GM15510 (cell line): ENCODE results near the gene OR2V1.

Experiments
- POLR2A ChIP-seq: IDR thresholded peaks from 3 replicates; pipeline ENCODE4 v1.6.1; 2011; ENCODE audit warnings: borderline replicate concordance; ENCODE audit not compliant: insufficient read length; ENCODE audit errors: extremely low read depth

Gene OR2V1

GRCh38 chr5:181142054-181142453 is 11.1 kb upstream of the OR2V1 start:
- no peak for TF ChIP-seq POLR2A

GRCh38 chr5:181140766-181141165 is 9.8 kb upstream of the OR2V1 start:
- TF ChIP-seq POLR2A: no peak

GRCh38 chr5:181138258-181138657 is 7.3 kb upstream of the OR2V1 start:
- no peak for TF ChIP-seq POLR2A

GRCh38 chr5:181136361-181136955 is 5.5 kb upstream of the OR2V1 start:
- TF ChIP-seq POLR2A: no peak

- TF ChIP-seq POLR2A: no peak
Measured at GRCh38 chr5:181134259-181134658, 3.3 kb upstream of the OR2V1 start.

GRCh38 chr5:181133610-181134231 is 2.8 kb upstream of the OR2V1 start:
- TF ChIP-seq POLR2A: no peak

- no peak for TF ChIP-seq POLR2A
Measured at GRCh38 chr5:181133083-181133482, 2.1 kb upstream of the OR2V1 start.

- no peak for TF ChIP-seq POLR2A
Measured at GRCh38 chr5:181131514-181131913, 545 bp upstream of the OR2V1 start.

GRCh38 chr5:181129601-181130000 is 1.4 kb downstream of the OR2V1 start:
- no peak for TF ChIP-seq POLR2A

GRCh38 chr5:181127907-181128626 is 2.9 kb downstream of the OR2V1 start:
- TF ChIP-seq POLR2A: no peak

- TF ChIP-seq POLR2A: no peak
Measured at GRCh38 chr5:181127456-181127855, 3.5 kb downstream of the OR2V1 start.

- TF ChIP-seq POLR2A: no peak
Measured at GRCh38 chr5:181126841-181127240, 4.1 kb downstream of the OR2V1 start.

- no peak for TF ChIP-seq POLR2A
Measured at GRCh38 chr5:181124526-181124925, 6.4 kb downstream of the OR2V1 start.

GRCh38 chr5:181121675-181122561 is 9.1 kb downstream of the OR2V1 start:
- TF ChIP-seq POLR2A: no peak

GRCh38 chr5:181120761-181121160 is 10.2 kb downstream of the OR2V1 start:
- TF ChIP-seq POLR2A: no peak
